ENCODE data around the gene FDPS.
A peak's percentile ranks its signal among the peaks of the same experiment; 100 is the strongest.

Gene FDPS

DNA sequence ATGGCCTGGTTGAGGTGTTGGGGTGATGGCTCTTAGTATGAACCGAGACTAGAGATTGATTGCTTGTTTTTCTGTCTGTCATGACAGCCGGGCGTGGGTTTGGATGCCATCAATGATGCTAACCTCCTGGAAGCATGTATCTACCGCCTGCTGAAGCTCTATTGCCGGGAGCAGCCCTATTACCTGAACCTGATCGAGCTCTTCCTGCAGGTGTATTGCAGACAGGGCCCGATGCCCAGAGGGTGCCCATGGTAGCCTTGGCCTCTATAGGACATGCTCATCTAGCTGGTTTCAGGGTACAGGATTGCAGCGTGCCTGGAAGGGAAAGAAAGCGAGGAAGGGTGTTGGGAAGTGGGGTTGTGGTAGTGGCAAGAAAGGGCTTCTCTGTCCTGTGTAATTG lies 9.4 kb downstream of the FDPS start:
- TF ChIP-seq, protein P1, sequence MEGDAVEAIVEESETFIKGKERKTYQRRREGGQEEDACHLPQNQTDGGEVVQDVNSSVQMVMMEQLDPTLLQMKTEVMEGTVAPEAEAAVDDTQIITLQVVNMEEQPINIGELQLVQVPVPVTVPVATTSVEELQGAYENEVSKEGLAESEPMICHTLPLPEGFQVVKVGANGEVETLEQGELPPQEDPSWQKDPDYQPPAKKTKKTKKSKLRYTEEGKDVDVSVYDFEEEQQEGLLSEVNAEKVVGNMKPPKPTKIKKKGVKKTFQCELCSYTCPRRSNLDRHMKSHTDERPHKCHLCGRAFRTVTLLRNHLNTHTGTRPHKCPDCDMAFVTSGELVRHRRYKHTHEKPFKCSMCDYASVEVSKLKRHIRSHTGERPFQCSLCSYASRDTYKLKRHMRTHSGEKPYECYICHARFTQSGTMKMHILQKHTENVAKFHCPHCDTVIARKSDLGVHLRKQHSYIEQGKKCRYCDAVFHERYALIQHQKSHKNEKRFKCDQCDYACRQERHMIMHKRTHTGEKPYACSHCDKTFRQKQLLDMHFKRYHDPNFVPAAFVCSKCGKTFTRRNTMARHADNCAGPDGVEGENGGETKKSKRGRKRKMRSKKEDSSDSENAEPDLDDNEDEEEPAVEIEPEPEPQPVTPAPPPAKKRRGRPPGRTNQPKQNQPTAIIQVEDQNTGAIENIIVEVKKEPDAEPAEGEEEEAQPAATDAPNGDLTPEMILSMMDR (conservative IDR thresholded peaks at IDR 0.05; ENCODE audit: control insufficient read depth, insufficient read depth, low read depth, low read length): no peak
- H3K4me3 ChIP-seq (ENCODE audit: control insufficient read depth, low read depth, low read length): no peak overlapping the region
- DNase-seq (ENCODE audit: low read depth): no peak

DNA sequence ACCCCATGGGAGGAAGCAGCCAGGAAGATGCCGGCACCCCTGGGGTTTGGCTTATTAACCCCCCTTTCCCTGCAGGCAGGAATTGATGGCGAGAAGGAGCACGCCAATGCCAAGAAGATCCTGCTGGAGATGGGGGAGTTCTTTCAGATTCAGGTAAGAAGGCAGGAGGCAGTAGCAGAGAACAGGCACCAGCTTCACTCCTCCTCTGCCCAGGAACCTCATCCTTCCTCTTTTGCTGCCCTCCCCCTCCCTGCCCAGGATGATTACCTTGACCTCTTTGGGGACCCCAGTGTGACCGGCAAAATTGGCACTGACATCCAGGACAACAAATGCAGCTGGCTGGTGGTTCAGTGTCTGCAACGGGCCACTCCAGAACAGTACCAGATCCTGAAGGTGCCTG lies 10.9 kb downstream of the FDPS start:
- no peak for DNase-seq (ENCODE audit: low read depth)
- H3K4me3 ChIP-seq (ENCODE audit: control insufficient read depth, low read depth, low read length): no peak overlapping the region
- TF ChIP-seq, protein P1 (conservative IDR thresholded peaks at IDR 0.05; ENCODE audit: control insufficient read depth, insufficient read depth, low read depth, low read length): no peak

DNA sequence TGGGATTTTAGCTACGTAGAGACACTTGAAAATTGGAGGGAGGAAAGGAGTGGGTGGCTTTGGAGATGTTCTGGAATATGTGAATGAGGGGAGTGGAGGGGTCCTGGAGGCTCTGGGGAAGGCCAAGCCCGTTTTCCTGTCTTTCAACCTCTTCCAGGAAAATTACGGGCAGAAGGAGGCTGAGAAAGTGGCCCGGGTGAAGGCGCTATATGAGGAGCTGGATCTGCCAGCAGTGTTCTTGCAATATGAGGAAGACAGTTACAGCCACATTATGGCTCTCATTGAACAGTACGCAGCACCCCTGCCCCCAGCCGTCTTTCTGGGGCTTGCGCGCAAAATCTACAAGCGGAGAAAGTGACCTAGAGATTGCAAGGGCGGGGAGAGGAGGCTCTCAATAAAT lies 11.6 kb downstream of the FDPS start:
- H3K4me3 ChIP-seq (ENCODE audit: control insufficient read depth, low read depth, low read length): peak overlapping the region; percentile 46
- DNase-seq (ENCODE audit: low read depth): no peak
- TF ChIP-seq, protein P1 (conservative IDR thresholded peaks at IDR 0.05; ENCODE audit: control insufficient read depth, insufficient read depth, low read depth, low read length): no peak

DNA sequence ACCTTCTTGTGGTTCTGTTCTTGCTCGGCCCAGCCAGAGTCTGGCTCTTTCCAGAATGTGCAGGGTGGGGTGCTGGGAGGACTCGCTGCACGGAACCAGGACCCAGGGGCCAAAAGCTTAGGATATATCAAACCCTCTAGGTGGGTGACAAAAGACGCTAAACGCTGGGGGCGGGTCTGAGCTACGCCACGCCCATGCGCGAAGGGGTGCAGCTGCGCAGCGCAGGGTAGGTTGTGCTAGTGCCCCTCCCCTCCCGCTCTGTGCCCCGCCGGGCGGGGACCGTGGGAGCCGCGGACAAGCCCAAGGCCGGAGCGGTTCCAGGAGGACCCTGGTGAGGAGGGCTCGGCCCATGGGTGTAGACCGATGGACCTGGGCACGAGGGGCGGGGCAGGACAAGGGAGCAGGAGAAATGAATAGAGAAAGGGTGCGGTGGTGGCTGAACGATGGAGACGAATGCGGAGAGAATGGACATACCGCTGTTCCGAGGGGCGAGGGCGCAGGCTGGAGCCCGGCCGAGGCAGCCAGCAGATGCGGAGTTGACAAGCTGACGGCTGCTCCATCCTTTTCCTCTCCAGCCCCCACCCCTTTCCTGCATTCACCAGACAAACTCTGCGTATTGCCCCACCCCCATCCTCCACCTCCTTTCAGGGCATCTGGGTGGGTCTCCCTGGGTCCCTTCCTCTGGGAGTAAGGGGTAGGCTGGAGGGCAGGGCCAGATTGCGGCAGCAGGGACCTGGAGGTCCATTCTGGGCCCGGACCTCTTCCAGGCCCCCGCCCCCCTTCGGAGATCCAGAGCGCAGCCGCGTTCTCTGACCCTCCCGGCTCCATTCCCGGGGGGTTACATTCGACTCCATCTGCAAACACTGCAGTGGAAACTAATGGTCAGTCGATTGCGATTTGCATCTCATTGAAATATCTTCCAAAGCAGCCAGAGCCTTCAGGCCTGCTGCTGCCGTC lies 12.3 kb downstream of the FDPS start, which contains the start of gene RUSC1:
Gene RUSC1, plus strand, starts transcription at position 234 of the 957 bp plus-strand sequence. CDS start 880 bp downstream, outside the sequence.
- H3K4me3 ChIP-seq (ENCODE audit: control insufficient read depth, low read depth, low read length): peak within 1 kb of the TSS; percentile 46
- peak; percentile 63 for DNase-seq (ENCODE audit: low read depth)

DNA sequence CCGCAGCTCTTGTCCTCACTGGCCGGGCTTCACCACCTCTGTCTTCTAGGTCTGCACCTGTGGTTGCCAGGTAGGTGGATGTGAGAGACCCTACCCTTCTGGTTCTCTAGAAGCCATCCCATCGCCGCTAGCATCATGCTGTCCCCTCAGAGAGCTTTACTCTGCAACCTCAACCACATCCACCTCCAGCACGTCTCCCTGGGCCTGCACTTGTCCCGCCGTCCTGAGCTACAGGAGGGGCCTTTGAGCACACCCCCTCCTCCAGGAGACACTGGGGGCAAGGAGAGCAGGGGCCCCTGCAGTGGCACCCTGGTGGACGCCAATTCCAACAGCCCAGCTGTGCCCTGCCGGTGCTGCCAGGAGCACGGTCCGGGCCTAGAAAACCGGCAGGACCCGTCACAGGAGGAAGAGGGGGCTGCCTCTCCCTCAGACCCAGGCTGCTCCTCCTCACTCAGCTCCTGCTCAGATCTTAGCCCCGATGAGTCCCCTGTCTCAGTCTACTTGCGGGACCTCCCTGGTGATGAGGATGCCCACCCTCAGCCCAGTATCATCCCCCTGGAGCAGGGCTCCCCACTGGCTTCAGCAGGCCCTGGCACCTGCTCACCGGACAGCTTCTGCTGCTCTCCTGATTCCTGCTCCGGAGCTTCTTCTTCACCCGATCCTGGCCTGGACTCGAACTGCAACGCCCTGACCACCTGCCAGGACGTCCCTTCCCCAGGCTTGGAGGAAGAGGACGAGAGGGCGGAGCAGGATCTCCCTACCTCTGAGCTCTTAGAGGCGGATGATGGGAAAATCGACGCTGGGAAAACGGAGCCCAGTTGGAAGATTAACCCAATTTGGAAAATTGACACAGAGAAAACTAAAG lies 13.2 kb downstream of the FDPS start:
- DNase-seq (ENCODE audit: low read depth): no peak
- peak overlapping the region; percentile 86 for H3K4me3 ChIP-seq (ENCODE audit: control insufficient read depth, low read depth, low read length)
- TF ChIP-seq, protein P1 (conservative IDR thresholded peaks at IDR 0.05; ENCODE audit: control insufficient read depth, insufficient read depth, low read depth, low read length): no peak

More for the DNA sequence above, 12.3 kb downstream of the FDPS start, which contains the start of gene RUSC1:
- TF ChIP-seq, protein P1 (conservative IDR thresholded peaks at IDR 0.05; ENCODE audit: control insufficient read depth, insufficient read depth, low read depth, low read length): no peak

DNA sequence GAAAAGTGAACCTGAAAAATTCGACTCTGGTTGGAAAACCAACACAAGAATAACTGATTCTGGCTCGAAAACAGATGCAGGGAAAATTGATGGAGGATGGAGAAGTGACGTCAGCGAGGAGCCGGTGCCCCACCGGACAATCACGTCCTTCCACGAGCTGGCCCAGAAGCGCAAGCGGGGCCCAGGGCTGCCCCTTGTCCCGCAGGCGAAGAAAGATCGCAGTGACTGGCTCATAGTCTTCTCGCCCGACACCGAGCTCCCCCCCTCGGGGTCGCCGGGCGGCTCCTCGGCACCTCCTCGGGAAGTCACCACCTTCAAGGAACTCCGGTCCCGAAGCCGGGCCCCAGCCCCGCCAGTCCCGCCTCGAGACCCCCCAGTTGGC lies 13.9 kb downstream of the FDPS start:
- DNase-seq (ENCODE audit: low read depth): peak; percentile 56
- H3K4me3 ChIP-seq (ENCODE audit: control insufficient read depth, low read depth, low read length): peak overlapping the region; percentile 86
- TF ChIP-seq, protein P1 (conservative IDR thresholded peaks at IDR 0.05; ENCODE audit: control insufficient read depth, insufficient read depth, low read depth, low read length): no peak
